ENCODE data around the gene BANF1.

DNA sequence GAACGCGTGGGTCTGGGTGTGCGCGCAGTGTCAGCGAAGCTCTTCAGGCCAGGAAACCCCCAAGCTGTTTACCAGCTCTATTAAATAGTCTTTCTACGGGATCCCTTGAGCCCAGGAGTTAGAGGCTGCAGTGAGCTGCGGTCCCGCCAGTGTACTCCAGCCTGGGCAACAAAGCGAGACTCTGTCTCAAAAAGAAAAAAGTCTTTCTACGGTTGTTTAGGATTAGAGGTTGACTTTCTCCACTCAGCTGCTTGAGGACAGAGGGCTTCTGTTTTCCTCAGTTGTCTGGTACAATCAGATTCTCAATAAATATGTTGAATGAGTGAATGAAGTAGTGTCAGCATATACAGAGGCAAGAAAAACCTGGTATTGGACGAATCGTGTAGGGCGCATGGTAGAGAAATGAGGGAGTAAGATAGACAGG, 40.1 kb upstream of the BANF1 start:
- TF ChIP-seq POLR2A (IDR thresholded peaks at IDR 0.05; ENCODE audit: low read depth, low read length) (no peak), POLR2AphosphoS5 (IDR thresholded peaks at IDR 0.05; ENCODE audit: low read depth, low read length) (no peak)
